Activated CD4-positive, alpha-beta T cell treated with anti-CD3 and anti-CD28 coated beads for 1 hour (primary cell): ENCODE measurements around the gene LRRC56.

ENCODE experiments used
- DNase-seq: peaks from one replicate; pipeline ENCODE4 v3.0.0-alpha.2; 2020

Gene LRRC56

DNA sequence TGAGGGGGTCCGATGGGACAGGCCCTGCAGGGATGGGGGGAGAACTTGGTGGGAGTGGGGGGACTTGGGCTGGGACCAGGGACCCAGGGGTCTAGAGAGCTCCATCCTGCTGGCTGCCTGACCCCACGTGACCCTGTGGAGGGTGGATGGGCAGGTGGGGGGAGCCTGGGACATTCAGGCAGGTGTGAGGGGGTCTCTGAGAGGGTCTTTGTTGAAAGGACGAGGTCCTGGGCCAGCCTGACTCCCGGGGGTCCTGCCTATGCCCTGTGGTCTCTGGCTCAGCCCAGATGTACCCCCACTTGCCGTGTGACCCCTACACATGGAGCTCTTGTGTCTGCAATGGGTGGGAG lies 7.5 kb downstream of the LRRC56 start:
- no peak for DNase-seq

GRCh38 chr11:545171-545570 lies 7.8 kb downstream of the LRRC56 start:
- DNase-seq, result no peak

GRCh38 chr11:548700-549603 lies 11.6 kb downstream of the LRRC56 start:
- no peak for DNase-seq

GRCh38 chr11:550021-550745 lies 12.9 kb downstream of the LRRC56 start:
- no peak for DNase-seq

- no peak for DNase-seq
Observed at GRCh38 chr11:550746-551085, 13.4 kb downstream of the LRRC56 start.

DNA sequence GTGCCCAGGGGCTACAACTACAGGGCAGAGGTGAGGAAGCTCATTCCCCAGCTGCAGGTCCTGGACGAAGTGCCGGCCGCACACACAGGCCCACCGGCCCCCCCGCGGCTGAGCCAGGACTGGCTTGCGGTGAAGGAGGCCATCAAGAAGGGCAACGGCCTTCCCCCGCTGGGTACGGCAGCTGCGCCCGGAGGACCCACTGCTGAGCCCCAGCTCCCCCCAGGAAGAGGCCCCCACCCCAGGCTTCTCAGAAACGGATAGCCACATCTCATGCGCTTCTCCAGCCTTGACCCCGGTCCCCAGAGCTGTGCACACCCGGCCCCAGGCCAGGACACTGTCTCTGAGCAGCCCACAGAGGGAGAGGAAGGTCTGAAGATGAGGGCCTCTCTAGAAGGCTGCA lies 13.8 kb downstream of the LRRC56 start:
- DNase-seq, result no peak

GRCh38 chr11:551596-551995 lies 14.3 kb downstream of the LRRC56 start:
- no peak for DNase-seq

DNA sequence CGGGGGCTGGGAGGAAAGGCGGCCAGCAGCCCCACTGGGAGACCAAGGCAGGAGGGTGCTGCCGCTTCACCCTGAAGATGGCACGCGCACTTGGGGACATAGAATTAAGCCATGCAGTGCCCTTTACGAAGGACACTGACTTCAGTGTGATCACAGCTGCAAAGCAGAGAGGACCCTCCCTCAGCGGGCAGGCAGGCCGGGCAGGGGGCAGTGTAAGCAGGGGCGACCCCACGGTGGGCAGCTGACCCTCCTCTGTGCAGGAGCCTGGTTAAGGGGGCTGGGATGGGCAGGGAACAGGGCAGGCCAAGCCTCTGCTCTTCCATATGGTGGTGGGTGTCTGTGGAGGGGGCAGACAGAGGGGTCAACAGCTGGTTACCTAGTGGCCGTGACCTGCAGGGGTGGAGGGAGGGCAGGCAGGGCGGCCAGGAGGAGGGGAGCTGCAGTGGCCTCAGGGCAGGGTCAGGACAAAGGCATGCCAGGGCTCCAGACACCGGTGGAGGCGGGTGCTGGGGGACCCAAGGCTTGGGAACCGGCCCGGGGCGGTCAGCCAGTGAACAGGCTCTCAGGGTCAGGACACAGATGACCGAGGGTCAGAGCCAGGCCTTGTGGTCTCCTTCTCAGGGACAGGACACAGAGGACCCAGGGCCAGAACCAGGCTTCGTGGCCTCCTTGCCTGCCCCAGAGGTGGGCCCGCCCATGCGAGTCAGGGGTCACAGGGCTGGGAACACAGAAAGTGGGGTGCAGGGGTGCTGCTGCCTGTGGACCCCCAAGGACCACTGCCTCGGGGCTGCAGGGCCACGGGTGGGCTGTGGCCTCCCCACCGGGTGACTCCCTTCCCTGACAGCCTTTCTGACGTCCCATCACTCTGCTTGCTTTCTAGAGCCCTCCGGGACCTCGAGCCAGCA lies 16.0 kb downstream of the LRRC56 start:
- no peak for DNase-seq

- no peak for DNase-seq
Observed at GRCh38 chr11:553988-554340, 16.6 kb downstream of the LRRC56 start.

DNA sequence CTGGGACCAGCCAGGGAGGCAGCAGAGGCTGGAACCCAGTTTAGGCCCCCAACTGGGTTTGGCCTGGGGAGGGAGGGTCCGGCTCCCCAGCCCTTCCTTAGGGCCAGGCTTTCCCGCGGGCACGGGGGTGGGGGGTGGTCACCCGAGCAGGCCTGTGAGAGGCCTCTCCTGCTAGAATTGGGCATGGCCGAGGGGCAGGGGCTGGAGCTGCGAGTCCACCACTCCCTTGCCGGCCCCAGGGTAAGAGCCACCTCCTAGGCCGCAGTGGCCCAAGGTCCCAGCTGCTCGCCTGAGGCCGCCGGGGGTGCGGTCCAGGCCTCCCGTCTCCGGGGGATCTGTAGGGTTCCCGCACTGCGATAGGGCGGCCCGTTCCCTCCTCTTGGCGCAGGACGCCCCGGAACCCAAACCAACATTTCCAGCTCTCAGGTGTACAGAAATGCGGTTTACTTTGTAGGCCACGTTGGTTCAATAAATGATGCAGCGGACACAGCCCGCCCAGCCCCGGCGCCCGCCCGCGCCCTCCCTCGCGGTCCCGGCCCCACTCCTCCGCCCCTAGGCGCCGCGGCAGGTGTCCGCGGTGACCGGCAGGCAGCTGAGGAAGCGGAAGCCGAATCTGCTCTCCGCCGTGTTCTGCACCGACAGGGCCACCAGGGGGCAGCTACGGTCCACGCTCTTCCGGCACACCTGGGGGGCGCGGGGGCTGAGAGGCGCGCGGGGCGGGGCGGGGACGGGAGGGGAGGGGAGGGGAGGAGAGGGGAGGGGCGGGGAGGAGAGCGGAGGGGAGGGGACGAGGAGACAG lies 17.3 kb downstream of the LRRC56 start:
- DNase-seq, result peak; percentile 63

DNA sequence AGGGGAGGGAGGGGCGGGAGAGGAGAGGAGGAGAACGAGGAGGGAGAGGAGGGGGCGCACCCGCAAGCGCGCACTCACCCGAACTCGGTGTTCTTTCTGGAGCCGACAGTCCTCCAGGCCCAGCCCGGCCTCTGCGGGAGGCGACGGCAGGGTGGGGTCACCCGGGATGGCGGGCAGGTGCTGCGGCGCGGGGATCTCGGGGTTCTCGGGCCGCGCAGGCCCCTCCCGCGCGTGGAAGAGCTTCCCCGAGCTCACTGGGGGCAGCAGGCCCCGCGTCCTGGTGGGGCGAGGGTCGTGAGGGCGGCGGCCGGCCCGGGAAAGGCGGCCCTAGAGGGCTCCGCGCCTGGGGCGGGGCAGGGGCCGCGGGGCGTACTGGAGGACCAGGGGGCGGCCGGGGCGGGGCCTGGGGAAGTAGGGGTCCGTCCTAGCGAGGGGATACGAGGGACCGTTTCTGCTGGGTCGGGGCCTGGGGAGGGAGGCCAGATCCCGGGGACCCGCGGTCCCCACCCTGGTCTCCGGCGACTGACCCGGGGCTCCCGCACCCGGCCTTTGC lies 18.0 kb downstream of the LRRC56 start:
- no peak for DNase-seq

DNA sequence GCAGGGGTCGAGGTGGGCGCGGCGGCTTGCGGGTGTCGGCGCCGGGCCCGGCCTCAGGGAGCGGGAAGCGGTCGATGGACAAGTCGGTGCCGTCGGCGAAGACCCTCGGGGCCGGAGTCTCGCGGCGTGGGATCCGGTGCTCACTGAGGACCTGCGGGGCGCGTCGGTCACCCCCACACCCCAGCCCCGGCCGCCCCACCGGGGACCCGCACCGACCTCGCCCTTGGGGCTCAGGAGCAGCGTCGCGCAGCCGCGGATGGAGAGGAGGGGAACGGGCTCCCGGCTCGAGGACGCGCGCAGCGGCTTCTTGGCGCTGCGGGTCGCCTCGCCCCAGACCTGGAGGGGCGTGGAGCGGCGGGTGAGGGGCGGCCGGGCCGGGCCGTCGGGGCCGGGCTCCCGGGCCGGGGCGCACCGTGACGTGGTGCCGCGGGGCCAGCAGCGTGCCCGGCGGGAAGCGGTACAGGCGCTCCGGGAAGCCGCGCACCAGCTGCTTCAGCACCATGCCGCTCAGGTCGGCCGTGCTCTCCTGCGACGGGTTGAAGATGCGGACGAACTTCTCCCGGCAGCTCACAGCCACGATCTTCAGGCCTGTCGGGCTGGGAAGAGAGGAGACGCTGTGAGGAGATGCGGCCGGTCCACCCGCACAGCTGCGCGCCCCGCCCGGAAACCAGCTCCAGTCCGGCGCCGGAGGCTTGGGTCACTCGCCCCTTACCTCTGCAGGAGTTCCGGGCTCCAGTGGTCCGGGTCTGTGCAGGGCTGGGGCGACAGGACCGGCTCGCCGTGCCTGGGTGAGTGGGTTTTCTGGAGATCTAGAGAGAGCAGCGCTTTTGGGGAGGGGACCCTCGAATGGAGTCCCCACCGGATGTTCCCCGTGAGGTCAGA lies 18.7 kb downstream of the LRRC56 start:
- no peak for DNase-seq

- DNase-seq, result no peak
Observed at GRCh38 chr11:556662-557256, 19.4 kb downstream of the LRRC56 start.

DNA sequence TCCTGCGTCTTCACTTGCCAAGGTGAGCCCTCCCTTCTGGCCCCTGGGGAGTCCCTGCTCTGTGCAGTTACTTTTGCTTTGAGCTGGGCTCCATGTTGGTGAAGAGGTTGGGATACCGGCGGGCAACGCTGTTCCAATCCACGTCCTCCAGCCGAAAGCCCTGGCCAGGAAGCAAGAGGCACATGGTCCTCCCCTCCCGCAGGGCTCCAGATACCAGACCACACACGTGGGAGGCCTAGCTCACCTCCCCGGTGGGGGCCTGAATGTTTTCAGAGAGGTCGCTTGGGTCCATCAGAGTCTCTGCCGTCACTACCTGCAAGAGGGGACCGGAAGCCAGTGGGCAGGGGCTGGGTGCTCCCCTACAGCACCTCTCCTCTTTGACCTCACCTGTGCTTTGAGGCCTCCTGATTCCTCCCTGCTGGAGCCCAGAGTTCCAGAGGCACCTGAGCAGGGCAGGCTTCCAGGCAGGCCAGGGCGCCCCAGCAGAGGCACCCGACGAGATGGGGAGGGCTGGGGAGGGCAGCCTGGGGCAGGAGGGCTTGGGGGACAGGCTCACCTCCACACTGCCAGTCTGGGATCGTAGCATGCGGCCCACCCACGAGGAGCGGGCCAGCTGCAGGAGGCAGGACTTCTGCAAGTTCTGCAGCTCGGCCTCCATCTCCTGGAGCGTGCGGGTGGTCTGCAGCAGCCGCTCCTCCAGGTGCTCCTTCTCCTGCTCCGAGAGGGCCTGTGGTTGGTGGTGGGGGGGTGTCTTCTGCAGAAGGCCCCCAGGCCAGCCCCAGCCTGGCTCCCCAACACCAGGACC lies 20.2 kb downstream of the LRRC56 start:
- no peak for DNase-seq

- no peak for DNase-seq
Observed at GRCh38 chr11:558503-558902, 21.2 kb downstream of the LRRC56 start.

GRCh38 chr11:559020-559620 lies 21.8 kb downstream of the LRRC56 start:
- DNase-seq, result no peak

- no peak for DNase-seq
Observed at GRCh38 chr11:559712-560304, 22.5 kb downstream of the LRRC56 start.

DNA sequence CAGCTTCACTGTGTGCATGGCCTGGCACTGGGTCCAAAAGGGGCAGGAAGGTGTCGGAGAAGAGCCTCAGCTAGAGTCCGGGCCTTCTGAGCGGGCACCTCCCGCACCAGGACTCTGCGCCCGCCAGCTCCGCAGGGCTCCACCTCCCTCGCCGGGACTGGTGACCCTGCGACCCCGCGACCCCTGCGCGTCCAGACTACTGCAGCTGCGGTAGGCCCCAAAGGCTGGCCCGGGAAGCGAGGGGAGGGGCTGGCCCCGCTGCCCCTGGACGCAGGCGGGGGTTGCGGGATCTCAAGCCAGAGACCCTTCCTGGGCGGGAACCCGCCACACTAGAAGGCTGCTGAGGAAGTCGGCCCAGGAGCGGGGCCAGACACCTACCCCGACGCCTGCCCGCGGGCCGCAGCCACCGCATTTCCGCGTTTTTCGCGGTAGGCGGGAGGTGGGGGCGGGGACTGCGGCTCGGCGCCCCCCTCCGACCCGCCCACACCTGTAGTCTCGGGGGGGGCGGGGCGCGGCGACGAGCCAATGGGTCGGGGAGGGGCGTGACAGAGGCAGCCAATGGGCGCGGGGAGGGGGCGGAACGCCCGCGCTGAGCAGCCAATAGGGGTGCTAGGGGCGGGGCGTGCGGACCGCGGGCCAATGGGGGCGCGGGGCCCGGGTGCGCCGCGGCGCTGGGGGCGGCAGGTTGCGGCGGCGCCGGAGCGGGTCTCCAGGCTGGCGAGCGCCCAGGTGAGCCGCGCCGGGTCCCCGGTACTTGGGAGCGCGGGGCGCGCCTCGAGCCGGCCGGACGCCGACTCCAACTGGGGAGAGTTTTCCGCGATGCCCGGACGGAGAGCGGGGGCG lies 23.2 kb downstream of the LRRC56 start, which contains the start of the genes LMNTD2 and RASSF7:
Gene LMNTD2 (minus strand): TSS at position 434 of the 843 bp plus-strand sequence. CDS start 22 bp downstream, at position 412.
Gene RASSF7 (plus strand): TSS at position 666 of the 843 bp plus-strand sequence. CDS start 799 bp downstream, outside the sequence.
- peak; percentile 96 for DNase-seq
